Upper lobe of left lung (tissue), 6 donors: Measurements from ENCODE around the gene TOM1L2. TPM values are rescaled to one million over a fixed set of nuclear protein-coding genes. Genes with fewer than 3 reads are reported as not detected.

Experiments
- ATAC-seq, 2 donors: fragments of 200-7000 bp; cut with Tn5 transposase; one replicate each; pipeline ENCODE4 v1.9.1; 2022; ENCODE audit warnings: mild to moderate bottlenecking in 2 of 2, moderate library complexity in 2 of 2; ENCODE audit not compliant: low FRiP score in 2 of 2
- DNase-seq, 2 donors: peaks; one replicate each; pipeline ENCODE4 v3.0.0-alpha.2; 2019 to 2020
- H3K27ac ChIP-seq, 4 donors: fragments of 200-600 bp; sonication (generic); one replicate each; pipeline ENCODE4 v1.5.1; 2016 to 2019
- H3K27me3 ChIP-seq, 4 donors: fragments of 200-600 bp; sonication (generic); one replicate each; pipeline ENCODE4 v1.5.1; 2017 to 2019
- H3K36me3 ChIP-seq, 4 donors: fragments of 200-600 bp; sonication (generic); one replicate each; pipeline ENCODE4 v1.5.1; 2016 to 2019
- H3K4me1 ChIP-seq, 4 donors: fragments of 200-600 bp; sonication (generic); one replicate each; pipeline ENCODE4 v1.5.1; 2018 to 2019
- H3K4me3 ChIP-seq, 4 donors: fragments of 200-600 bp; sonication (generic); one replicate each; pipeline ENCODE4 v1.5.1; 2017 to 2019; ENCODE audit warnings: mild to moderate bottlenecking in 2 of 4, moderate library complexity in 1 of 4
- H3K9me3 ChIP-seq, 4 donors: fragments of 200-600 bp; sonication (generic); one replicate each; pipeline ENCODE4 v1.5.1; 2018 to 2019
- EP300 ChIP-seq, 4 donors: sonication (generic); formaldehyde crosslinking; IDR thresholded peaks; one replicate each; pipeline ENCODE4 v1.5.1; 2017; ENCODE audit warnings: antibody characterized with exemption in 4 of 4, control low read depth in 2 of 4
- POLR2A ChIP-seq, 4 donors: fragments of 450-650 bp; IDR thresholded peaks; one replicate each; pipeline ENCODE4 v1.5.1; 2016 to 2017; ENCODE audit warnings: antibody characterized with exemption in 4 of 4, mild to moderate bottlenecking in 2 of 4
- POLR2AphosphoS5 ChIP-seq, 2 donors: sonication (generic); formaldehyde crosslinking; IDR thresholded peaks; one replicate each; pipeline ENCODE4 v1.5.1; 2017; ENCODE audit warnings: antibody characterized with exemption in 2 of 2
- WGBS, 2 donors: methylation state at CpG; one replicate each; pipeline ENCODE4 v1.1.5; 2017 to 2018; 5-methylcytosine and 5-hydroxymethylcytosine counted together
- total RNA-seq, 6 donors: library from RNA; depleted of rRNA in 4 of 6; stranded (reverse); fragments of >200 nt in 4 of 6; gene quantifications; one replicate each; pipeline versions ENCODE4 v1.1.0 to v1.2.1, GENCODE V29; 2016 to 2021
- TF ChIP-seq, protein P1 (sequence below), 6 experiments: fragments of 450-650 bp in 4 of 6; fragments of 200-600 bp in 2 of 6; sonication (generic) in 2 of 6; IDR thresholded peaks; one replicate each; pipeline ENCODE4 v1.5.1; 2016 to 2019; ENCODE audit warnings: antibody characterized with exemption in 6 of 6
- donor health status: DM: no; HTN: no; CAD: no; lungs with moderate emphysema.
- donor health status: DM: no; HTN: yes; CAD: no; lungs with severe emphysema.

TOM1L2 gene
- total RNA-seq, 6 donors from 2014 or later = 54.2 to 134 (median 72.9) TPM

DNA sequence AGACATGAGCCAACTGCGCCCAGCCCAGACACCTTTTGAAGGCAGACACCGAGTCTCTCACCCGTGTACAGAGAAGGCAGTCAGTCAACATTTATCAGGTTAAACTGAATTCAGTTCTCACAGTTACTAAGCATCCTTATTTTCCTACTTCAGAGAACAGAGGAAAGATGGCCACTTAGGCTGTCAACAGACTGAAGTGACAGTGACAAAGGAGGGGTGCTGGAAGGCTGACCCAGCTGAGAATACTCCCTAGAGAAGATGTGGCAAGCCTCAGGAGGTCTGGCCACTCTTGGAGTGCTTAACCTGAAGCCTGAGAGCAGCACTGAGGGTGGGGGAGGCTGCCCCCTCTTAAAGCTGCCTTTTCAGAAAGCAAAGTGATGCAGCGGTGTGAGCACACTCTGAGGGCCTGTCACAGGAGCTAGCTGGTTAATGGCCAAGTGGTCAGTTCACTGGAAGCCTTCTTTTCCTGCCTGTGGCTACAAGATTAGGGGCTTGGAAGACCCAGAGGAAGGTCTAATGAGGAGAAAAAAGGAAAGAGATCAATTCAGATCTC is 84.4 kb downstream of the TOM1L2 start:
- Histone ChIP-seq H3K4me1 (peaks cover 0 to 17% (median 8%) of the 10 kb centered on the region in 4 donors), H3K27me3 (no peaks in the 10 kb centered on the region), H3K4me3 (no peak overlapping the region), H3K36me3 (peaks cover 3 to 24% (median 17%) of the 10 kb centered on the region in 4 donors), H3K27ac (peak overlapping the region in 2 of 4 donors; percentile 7 to 11), H3K9me3 (no peaks in the 10 kb centered on the region)
- 84% methylated on average over 4 of the region's 4 CpGs for WGBS, 2 donors
- DNase-seq (no peak), ATAC-seq (no peak)
- TF ChIP-seq POLR2AphosphoS5 (IDR thresholded peaks at IDR 0.05) = no peak
- TF ChIP-seq, protein P1, sequence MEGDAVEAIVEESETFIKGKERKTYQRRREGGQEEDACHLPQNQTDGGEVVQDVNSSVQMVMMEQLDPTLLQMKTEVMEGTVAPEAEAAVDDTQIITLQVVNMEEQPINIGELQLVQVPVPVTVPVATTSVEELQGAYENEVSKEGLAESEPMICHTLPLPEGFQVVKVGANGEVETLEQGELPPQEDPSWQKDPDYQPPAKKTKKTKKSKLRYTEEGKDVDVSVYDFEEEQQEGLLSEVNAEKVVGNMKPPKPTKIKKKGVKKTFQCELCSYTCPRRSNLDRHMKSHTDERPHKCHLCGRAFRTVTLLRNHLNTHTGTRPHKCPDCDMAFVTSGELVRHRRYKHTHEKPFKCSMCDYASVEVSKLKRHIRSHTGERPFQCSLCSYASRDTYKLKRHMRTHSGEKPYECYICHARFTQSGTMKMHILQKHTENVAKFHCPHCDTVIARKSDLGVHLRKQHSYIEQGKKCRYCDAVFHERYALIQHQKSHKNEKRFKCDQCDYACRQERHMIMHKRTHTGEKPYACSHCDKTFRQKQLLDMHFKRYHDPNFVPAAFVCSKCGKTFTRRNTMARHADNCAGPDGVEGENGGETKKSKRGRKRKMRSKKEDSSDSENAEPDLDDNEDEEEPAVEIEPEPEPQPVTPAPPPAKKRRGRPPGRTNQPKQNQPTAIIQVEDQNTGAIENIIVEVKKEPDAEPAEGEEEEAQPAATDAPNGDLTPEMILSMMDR (IDR thresholded peaks at IDR 0.05) = no peak
- no peak for TF ChIP-seq POLR2A (IDR thresholded peaks at IDR 0.05)
- TF ChIP-seq EP300 (IDR thresholded peaks at IDR 0.05) = no peak

DNA sequence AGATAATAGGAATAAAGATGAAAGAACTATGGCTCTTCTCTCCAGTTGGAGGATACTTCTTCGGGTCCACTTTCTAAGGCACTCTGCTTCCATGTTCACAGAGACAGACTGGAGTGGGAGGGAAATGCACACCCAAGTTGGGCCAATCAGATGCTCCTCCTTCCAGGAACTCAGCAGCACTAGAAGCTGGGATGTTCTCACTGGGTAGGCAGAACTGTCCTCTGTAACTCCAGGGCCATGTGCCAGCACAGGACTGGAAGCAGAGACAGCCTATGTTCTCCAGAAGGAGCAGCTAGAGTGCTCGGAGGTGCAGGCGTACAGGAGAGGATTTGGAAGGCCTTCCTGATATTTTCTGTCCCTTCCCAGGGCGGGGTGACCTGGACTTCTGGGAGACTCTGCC is 85.5 kb downstream of the TOM1L2 start:
- ATAC-seq = peak in 1 of 2 donors; percentile 9
- 91% methylated on average over 4 of the region's 4 CpGs for WGBS, 2 donors
- H3K27ac ChIP-seq = no peak overlapping the region

DNA sequence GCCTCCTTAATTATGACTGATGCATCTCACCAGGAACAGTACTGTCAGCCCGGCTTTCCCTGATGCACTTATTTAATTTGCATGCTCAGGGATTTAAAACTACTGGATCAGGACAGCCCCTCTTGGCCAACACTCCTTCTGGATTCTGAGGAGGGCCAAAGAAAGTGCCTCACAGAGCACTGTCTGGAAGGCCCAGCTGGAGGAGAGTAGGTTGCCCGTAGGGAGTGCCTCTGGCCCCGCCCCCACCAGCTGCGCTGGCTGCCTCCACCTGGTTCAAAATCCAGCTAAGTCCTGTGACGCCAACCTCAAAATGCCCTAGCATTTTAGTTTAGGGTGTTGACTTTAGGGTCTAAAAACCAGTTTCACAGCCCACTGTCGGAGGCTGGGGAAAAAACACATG is 86.0 kb downstream of the TOM1L2 start:
- ATAC-seq (peak in 1 of 2 donors; percentile 48), DNase-seq (peak in 1 of 2 donors; percentile 75)
- no peaks in the 10 kb centered on the region for H3K9me3 ChIP-seq
- H3K27ac ChIP-seq = no peak overlapping the region
- 86 to 97% methylated on average over 6 of the region's 6 CpGs for WGBS, 2 donors
- H3K36me3 ChIP-seq = peaks cover 0 to 36% (median 21%) of the 10 kb centered on the region in 4 donors
- no peak overlapping the region for H3K4me3 ChIP-seq
- H3K4me1 ChIP-seq = peaks cover 0 to 14% (median 6%) of the 10 kb centered on the region in 4 donors
- TF ChIP-seq, protein P1 (IDR thresholded peaks at IDR 0.05) = no peak
- no peak for TF ChIP-seq EP300 (IDR thresholded peaks at IDR 0.05)
- no peak for TF ChIP-seq POLR2AphosphoS5 (IDR thresholded peaks at IDR 0.05)
- TF ChIP-seq POLR2A (IDR thresholded peaks at IDR 0.05) = no peak
- no peaks in the 10 kb centered on the region for H3K27me3 ChIP-seq

More for the DNA sequence above, 85.5 kb downstream of the TOM1L2 start:
- peaks cover 0 to 17% (median 8%) of the 10 kb centered on the region in 4 donors for H3K4me1 ChIP-seq
- H3K36me3 ChIP-seq = peaks cover 0 to 31% (median 21%) of the 10 kb centered on the region in 4 donors
- TF ChIP-seq POLR2A (IDR thresholded peaks at IDR 0.05) (no peak), POLR2AphosphoS5 (IDR thresholded peaks at IDR 0.05) (no peak), EP300 (IDR thresholded peaks at IDR 0.05) (no peak)
- TF ChIP-seq, protein P1 (IDR thresholded peaks at IDR 0.05) = no peak
- no peak for DNase-seq
- no peak overlapping the region for H3K4me3 ChIP-seq
- H3K27me3 ChIP-seq = no peaks in the 10 kb centered on the region
- H3K9me3 ChIP-seq = no peaks in the 10 kb centered on the region

DNA sequence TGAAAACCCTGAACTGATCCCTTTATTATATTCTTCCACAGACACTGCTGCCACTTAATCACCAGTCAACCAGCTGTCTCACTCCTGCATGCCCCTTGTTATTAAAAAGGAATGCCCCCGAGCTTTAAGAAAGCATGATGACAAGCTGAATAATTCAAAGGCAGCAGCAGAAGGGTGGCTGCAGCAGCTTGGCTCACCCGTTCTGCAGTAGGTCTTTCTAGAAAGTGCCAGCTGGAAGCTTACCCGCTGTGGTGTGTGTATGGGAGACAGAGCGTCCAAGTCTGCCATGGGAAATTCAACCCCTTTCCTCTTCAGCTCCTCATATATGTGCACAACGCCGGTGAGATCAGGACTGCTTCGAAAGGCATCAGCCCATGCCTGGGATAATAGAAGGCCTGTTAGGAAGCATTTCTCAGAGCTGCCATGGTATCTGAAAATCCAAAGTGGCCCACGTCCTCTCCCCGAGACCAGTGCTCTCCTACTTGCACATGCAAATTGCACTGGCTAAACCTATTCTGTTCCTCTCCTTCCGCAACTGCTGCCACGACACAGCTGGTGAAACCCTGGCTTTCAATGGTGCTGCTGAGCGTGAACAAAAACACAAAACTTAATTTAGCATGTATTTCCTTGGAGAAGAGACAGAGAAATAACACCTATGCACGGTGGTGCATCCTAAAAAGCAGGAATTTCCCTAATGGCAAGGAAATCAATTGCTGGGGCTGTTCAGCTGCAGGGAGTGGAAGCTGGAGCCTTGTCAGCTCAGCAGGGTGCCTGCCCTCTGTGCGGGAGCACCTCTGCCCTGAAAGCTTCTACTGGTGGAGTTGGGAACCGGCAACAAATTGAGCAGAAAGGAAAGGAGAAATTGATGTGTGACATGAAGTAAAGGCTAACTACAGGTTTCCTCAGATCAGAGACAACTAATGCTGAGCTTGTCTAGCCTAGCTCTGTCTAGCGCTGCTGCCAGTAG is 87.5 kb downstream of the TOM1L2 start:
- Histone ChIP-seq H3K9me3 (no peaks in the 10 kb centered on the region), H3K4me3 (no peak overlapping the region), H3K27me3 (no peaks in the 10 kb centered on the region), H3K4me1 (peaks cover 0 to 12% (median 6%) of the 10 kb centered on the region in 4 donors), H3K36me3 (peaks cover 0 to 46% (median 27%) of the 10 kb centered on the region in 4 donors), H3K27ac (no peak overlapping the region)
- TF ChIP-seq, protein P1 (IDR thresholded peaks at IDR 0.05) = no peak
- TF ChIP-seq POLR2A (IDR thresholded peaks at IDR 0.05) = no peak
- DNase-seq = no peak
- ATAC-seq = no peak
- 87 to 92% methylated on average over 15 to 16 of the region's 16 CpGs for WGBS, 2 donors
